Stomach (tissue), 4 donors: ENCODE data around the gene INPP5A.

Experiments used
- CTCF ChIP-seq, 7 experiments: fragments of 450-650 bp in 4 of 7; fragments of 200-600 bp in 3 of 7; sonication (generic) in 3 of 7; IDR thresholded peaks; one replicate each; pipeline ENCODE4 v1.5.1; 2016 to 2019; ENCODE audit warnings: antibody characterized with exemption in 7 of 7, control low read depth in 2 of 7, mild to moderate bottlenecking in 1 of 7
- EP300 ChIP-seq: sonication (generic); formaldehyde crosslinking; IDR thresholded peaks from one replicate; pipeline ENCODE4 v1.6.1; 2017; ENCODE audit warnings: antibody characterized with exemption
- POLR2A ChIP-seq, 4 donors: fragments of 450-650 bp; IDR thresholded peaks; one replicate each; pipeline ENCODE4 v1.6.1; 2016; ENCODE audit warnings: antibody characterized with exemption in 4 of 4, control low read depth in 2 of 4, mild to moderate bottlenecking in 1 of 4, moderate library complexity in 1 of 4
- POLR2AphosphoS5 ChIP-seq, 3 donors: sonication (generic); formaldehyde crosslinking; IDR thresholded peaks; one replicate each; pipeline ENCODE4 v1.6.1; 2016; ENCODE audit warnings: antibody characterized with exemption in 3 of 3

GRCh38 chr10:132766291-132766690 is 228.7 kb downstream of the INPP5A start:
- TF ChIP-seq CTCF (IDR thresholded peaks at IDR 0.05) (no peak), POLR2A (IDR thresholded peaks at IDR 0.05) (no peak), EP300 (no peak), POLR2AphosphoS5 (IDR thresholded peaks at IDR 0.05) (no peak)
